Measurements from ENCODE around the gene ARHGAP24. TPM values are rescaled to one million over a fixed set of nuclear protein-coding genes. Genes with fewer than 3 reads are reported as not detected.
A peak's percentile ranks its signal among the peaks of the same experiment; 100 is the strongest.

The ARHGAP24 gene
- total and polyA plus RNA-seq, 2 of the 13 experiments (the other 11 are each of a cell fraction or from before 2014, with no cell fraction given), result 0.07 to 0.55 TPM

DNA sequence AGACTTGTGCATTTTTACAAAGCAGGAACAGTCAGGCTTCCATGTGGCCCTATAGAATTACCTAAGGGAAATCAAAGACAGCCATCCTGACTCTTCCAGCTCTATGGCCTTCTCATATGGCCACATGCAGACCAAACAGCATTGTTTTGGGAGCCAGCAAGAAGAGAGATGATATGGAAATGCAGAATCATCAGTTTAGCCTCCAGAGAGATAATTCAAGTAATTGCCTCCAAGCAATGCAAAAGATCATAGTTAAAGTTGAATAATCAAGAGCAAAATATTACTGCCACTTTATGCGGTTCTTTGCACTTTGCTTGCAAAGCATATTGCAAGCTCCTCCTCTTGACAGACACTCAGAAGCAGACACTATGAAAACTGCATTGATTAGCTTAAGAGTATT is 207.4 kb downstream of the ARHGAP24 start:
- ATAC-seq (no peak), DNase-seq (ENCODE audit: low spot score) (no peak), FAIRE-seq (no peak)
- WGBS (ENCODE audit: low lambda C conversion rate), result 80% methylated on average over 1 of the region's 1 CpG
- in situ Hi-C loops (cut with HindIII; ENCODE audit: extremely low pct_ligation_motif_present, low pct_unique_long_range_greater_than_20kb), result no loop called here
- TF ChIP-seq MAFF (IDR thresholded peaks at IDR 0.05; ENCODE audit: low read depth, low read length) (peak; percentile 16; the same call in 1 of the 2 replicates), ZFY (CRISPR knock-in tag; IDR thresholded peaks at IDR 0.05) (no peak), MIER2 (CRISPR knock-in tag; IDR thresholded peaks at IDR 0.05) (no peak), ZNF296 (CRISPR knock-in tag; conservative IDR thresholded peaks at IDR 0.05) (no peak), MAFK (conservative IDR thresholded peaks at IDR 0.05 in 1 of 2, IDR thresholded peaks at IDR 0.05 in 1 of 2; ENCODE audit: low read length in 2 of 2) (peak in 1 of 2 experiments; percentile 41; a peak in 2 of 4 replicates), ZNF550 (CRISPR knock-in tag; IDR thresholded peaks at IDR 0.05; ENCODE audit: borderline replicate concordance) (no peak)
- TF ChIP-seq, protein P1, sequence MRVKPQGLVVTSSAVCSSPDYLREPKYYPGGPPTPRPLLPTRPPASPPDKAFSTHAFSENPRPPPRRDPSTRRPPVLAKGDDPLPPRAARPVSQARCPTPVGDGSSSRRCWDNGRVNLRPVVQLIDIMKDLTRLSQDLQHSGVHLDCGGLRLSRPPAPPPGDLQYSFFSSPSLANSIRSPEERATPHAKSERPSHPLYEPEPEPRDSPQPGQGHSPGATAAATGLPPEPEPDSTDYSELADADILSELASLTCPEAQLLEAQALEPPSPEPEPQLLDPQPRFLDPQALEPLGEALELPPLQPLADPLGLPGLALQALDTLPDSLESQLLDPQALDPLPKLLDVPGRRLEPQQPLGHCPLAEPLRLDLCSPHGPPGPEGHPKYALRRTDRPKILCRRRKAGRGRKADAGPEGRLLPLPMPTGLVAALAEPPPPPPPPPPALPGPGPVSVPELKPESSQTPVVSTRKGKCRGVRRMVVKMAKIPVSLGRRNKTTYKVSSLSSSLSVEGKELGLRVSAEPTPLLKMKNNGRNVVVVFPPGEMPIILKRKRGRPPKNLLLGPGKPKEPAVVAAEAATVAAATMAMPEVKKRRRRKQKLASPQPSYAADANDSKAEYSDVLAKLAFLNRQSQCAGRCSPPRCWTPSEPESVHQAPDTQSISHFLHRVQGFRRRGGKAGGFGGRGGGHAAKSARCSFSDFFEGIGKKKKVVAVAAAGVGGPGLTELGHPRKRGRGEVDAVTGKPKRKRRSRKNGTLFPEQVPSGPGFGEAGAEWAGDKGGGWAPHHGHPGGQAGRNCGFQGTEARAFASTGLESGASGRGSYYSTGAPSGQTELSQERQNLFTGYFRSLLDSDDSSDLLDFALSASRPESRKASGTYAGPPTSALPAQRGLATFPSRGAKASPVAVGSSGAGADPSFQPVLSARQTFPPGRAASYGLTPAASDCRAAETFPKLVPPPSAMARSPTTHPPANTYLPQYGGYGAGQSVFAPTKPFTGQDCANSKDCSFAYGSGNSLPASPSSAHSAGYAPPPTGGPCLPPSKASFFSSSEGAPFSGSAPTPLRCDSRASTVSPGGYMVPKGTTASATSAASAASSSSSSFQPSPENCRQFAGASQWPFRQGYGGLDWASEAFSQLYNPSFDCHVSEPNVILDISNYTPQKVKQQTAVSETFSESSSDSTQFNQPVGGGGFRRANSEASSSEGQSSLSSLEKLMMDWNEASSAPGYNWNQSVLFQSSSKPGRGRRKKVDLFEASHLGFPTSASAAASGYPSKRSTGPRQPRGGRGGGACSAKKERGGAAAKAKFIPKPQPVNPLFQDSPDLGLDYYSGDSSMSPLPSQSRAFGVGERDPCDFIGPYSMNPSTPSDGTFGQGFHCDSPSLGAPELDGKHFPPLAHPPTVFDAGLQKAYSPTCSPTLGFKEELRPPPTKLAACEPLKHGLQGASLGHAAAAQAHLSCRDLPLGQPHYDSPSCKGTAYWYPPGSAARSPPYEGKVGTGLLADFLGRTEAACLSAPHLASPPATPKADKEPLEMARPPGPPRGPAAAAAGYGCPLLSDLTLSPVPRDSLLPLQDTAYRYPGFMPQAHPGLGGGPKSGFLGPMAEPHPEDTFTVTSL (CRISPR knock-in tag; IDR thresholded peaks at IDR 0.05; ENCODE audit: borderline replicate concordance), result no peak
- TF ChIP-seq, protein P2, sequence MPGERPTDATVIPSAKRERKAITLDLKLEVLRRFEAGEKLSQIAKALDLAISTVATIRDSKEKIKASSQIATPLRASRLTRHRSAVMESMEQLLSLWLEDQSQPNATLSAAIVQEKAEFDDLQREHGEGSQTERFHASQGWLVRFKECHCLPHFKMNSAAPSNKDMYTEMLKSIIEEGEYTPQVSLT (CRISPR knock-in tag; IDR thresholded peaks at IDR 0.05; ENCODE audit: borderline replicate concordance, low read depth), result no peak
- TF ChIP-seq, protein P3, sequence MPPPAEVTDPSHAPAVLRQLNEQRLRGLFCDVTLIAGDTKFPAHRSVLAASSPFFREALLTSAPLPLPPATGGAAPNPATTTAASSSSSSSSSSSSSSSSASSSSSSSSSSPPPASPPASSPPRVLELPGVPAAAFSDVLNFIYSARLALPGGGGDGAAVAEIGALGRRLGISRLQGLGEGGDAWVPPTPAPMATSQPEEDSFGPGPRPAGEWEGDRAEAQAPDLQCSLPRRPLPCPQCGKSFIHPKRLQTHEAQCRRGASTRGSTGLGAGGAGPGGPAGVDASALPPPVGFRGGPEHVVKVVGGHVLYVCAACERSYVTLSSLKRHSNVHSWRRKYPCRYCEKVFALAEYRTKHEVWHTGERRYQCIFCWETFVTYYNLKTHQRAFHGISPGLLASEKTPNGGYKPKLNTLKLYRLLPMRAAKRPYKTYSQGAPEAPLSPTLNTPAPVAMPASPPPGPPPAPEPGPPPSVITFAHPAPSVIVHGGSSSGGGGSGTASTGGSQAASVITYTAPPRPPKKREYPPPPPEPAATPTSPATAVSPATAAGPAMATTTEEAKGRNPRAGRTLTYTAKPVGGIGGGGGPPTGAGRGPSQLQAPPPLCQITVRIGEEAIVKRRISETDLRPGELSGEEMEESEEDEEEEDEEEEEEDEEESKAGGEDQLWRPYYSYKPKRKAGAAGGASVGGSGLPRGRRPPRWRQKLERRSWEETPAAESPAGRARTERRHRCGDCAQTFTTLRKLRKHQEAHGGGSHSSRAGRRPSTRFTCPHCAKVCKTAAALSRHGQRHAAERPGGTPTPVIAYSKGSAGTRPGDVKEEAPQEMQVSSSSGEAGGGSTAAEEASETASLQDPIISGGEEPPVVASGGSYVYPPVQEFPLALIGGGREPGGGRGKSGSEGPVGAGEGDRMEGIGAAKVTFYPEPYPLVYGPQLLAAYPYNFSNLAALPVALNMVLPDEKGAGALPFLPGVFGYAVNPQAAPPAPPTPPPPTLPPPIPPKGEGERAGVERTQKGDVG (CRISPR knock-in tag; IDR thresholded peaks at IDR 0.05; ENCODE audit: borderline replicate concordance), result no peak
- ChIA-PET POLR2A (no interaction called here), CTCF (ENCODE audit: low intra/inter-chr PET ratio, low total read pairs) (no interaction called here)
- no peaks in the 10 kb centered on the region for H4K20me1 ChIP-seq (ENCODE audit: insufficient read depth, low read length)
- no peak overlapping the region for H3K27ac ChIP-seq (ENCODE audit: extremely low read length, insufficient read depth, low read length)
- H3K4me2 ChIP-seq (ENCODE audit: low read depth, low read length), result no peak overlapping the region
- H3K36me3 ChIP-seq (replicated peaks in 1 of 2; ENCODE audit: control insufficient read depth in 1 of 2, insufficient read depth in 2 of 2, low read length in 2 of 2), result no peaks in the 10 kb centered on the region
- no peak overlapping the region for H2AFZ ChIP-seq (ENCODE audit: low read length)
- intact Hi-C loops (cut with micrococcal nuclease; ENCODE audit: unreplicated experiment), result no loop called here
- no peaks in the 10 kb centered on the region for H3K27me3 ChIP-seq (ENCODE audit: control insufficient read depth in 1 of 2, insufficient read depth in 2 of 2, low read length in 2 of 2)
- H3K79me2 ChIP-seq (ENCODE audit: insufficient read depth, low read length), result no peaks in the 10 kb centered on the region
- H3K9ac ChIP-seq (ENCODE audit: insufficient read depth, low read depth, low read length), result no peak overlapping the region
- H3K4me1 ChIP-seq (ENCODE audit: insufficient read depth, low read length), result no peaks in the 10 kb centered on the region
- no peaks in the 10 kb centered on the region for H3K9me3 ChIP-seq (ENCODE audit: low read length)
- BruUV-seq (replicated peaks), result no TSS peak
- no peak overlapping the region for H3K4me3 ChIP-seq (replicated peaks in 1 of 3; ENCODE audit: insufficient read depth in 1 of 3, low read depth in 2 of 3, low read length in 3 of 3)

Data from HepG2 (cell line).